Fibroblast of mammary gland (primary cell): Measurements from ENCODE around the gene ADGRB2.

ENCODE experiments used
- DNase-seq: peaks from one replicate; pipeline ENCODE4 v3.0.0-alpha.2; 2010; ENCODE audit warnings: low read depth
- H3K4me3 ChIP-seq: 2 replicates; pipeline ENCODE4 v1.5.1; 2011; ENCODE audit warnings: low read depth, mild to moderate bottlenecking, low read length, moderate library complexity; ENCODE audit not compliant: control insufficient read depth
- TF ChIP-seq, protein P1 (sequence below): conservative IDR thresholded peaks from 2 replicates; pipeline ENCODE4 v1.5.1; 2011; ENCODE audit warnings: low read depth, low read length, inconsistent platforms; ENCODE audit not compliant: control insufficient read depth, insufficient read depth

ADGRB2 gene

GRCh38 chr1:31787261-31787660 lies 23.1 kb upstream of the ADGRB2 start:
- TF ChIP-seq, protein P1, sequence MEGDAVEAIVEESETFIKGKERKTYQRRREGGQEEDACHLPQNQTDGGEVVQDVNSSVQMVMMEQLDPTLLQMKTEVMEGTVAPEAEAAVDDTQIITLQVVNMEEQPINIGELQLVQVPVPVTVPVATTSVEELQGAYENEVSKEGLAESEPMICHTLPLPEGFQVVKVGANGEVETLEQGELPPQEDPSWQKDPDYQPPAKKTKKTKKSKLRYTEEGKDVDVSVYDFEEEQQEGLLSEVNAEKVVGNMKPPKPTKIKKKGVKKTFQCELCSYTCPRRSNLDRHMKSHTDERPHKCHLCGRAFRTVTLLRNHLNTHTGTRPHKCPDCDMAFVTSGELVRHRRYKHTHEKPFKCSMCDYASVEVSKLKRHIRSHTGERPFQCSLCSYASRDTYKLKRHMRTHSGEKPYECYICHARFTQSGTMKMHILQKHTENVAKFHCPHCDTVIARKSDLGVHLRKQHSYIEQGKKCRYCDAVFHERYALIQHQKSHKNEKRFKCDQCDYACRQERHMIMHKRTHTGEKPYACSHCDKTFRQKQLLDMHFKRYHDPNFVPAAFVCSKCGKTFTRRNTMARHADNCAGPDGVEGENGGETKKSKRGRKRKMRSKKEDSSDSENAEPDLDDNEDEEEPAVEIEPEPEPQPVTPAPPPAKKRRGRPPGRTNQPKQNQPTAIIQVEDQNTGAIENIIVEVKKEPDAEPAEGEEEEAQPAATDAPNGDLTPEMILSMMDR, result no peak
- DNase-seq, result no peak
- no peak overlapping the region for H3K4me3 ChIP-seq

- no peak overlapping the region for H3K4me3 ChIP-seq
- TF ChIP-seq, protein P1, result no peak
- no peak for DNase-seq
Measured at GRCh38 chr1:31786366-31787060, 22.4 kb upstream of the ADGRB2 start.

DNA sequence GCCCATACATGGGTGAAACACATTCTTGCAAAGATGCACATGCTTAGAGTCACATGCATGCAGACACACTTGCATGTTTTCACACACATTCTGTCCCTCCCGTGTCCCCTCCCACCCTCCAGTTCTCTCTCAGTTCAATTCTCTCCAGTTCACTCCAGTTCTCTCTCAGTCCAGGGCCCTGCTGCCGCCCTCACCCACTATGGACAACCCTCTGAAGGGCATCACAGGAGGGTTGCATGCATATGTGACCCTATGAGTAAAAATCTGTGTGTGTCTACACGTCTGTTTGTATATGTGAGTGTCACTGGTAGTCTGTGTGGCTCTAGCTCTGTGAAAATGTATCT lies 21.8 kb upstream of the ADGRB2 start:
- TF ChIP-seq, protein P1, result no peak
- DNase-seq, result no peak

DNA sequence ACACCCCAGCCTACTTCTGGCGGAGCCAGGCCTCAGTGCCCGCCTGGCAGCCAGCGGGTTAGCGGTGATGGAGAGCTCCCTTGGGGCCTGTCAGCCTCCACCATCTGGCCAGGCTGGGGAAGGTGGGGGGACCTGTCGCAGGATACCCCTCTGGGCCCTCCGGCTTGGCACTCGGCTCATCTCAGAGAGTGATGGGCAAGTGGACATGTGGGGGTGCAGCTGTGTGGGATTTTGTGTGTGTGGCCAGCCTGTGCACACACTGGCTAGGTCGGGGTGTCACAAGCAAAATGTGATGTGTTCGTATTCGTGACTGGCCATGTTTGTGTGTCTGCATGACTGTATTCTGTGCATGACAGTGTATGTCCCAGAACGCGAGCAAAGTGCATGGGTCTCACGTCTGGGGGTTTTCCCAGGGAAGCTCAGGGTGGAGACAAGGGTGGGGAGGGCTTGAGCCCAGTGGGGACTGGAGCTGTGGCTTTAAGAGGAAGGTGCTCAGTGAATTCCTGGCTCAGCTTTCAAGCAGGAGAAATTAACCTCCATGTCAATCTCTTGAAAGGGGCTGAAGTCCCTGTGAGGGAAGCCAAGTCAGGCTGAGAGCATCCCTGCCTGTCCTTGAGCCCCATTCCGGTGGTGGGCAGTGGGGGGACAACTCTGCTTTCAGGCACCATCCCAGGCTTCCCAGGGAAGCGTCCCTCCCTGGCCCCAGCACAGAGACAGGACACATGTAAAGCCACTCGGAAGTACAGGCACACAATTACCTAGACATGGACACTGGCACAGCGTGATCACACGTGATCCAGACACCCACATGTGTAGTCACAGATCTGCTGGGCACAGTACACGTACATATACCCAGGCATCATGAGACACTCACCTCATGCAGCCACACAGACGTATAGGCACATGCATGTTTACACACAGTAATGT lies 21.1 kb upstream of the ADGRB2 start:
- H3K4me3 ChIP-seq, result no peak overlapping the region
- no peak for DNase-seq
- TF ChIP-seq, protein P1, result no peak

More for the DNA sequence above, 21.8 kb upstream of the ADGRB2 start:
- H3K4me3 ChIP-seq, result no peak overlapping the region

GRCh38 chr1:31784356-31785019 lies 20.3 kb upstream of the ADGRB2 start:
- TF ChIP-seq, protein P1, result no peak
- no peak for DNase-seq
- H3K4me3 ChIP-seq, result no peak overlapping the region

DNA sequence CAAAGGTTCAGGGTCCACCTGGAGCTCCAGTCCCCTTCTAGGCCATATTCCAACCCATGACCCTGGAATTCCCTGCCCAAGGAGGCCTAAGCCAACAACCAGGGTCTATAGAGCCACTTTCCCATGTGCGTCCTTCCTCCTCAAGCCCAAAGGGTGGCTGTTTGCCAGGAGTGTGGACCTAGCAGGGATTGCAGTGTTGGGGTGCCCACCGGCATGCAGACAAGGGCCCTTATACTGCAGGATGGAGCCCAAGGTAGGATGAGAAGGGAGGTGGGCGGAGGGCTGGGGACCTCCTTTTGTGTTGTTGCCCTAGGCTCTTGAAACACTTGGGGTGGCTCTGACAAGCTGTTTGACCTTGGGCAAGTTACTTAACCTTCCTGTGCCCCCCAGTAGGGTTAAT lies 19.7 kb upstream of the ADGRB2 start:
- TF ChIP-seq, protein P1, result no peak
- DNase-seq, result no peak
- no peak overlapping the region for H3K4me3 ChIP-seq
